Natural killer cell (primary cell): ENCODE data around the gene STAB2. TPM values are rescaled to one million over a fixed set of nuclear protein-coding genes. Genes with fewer than 3 reads are reported as not detected.

ENCODE experiments used
- ATAC-seq, 3 donors: fragments of 150-1000 bp in 2 of 3; fragments of 200-7000 bp in 1 of 3; cut with Tn5 transposase; 1 replicate in 1 of 3; 2 replicates in 2 of 3; pipeline ENCODE4 v1.10.0; 2021; ENCODE audit warnings: mild to moderate bottlenecking in 2 of 3, moderate library complexity in 2 of 3
- DNase-seq, 2 donors: peaks; one replicate each; pipeline versions ENCODE4 v3.0.0 to v3.0.0-alpha.2; 2013 to 2021; ENCODE audit warnings: mixed read lengths in 1 of 2
- H3K27ac ChIP-seq: one replicate; pipeline ENCODE4 v1.5.1; 2013; ENCODE audit warnings: mild to moderate bottlenecking, low read length
- H3K27me3 ChIP-seq: one replicate; pipeline ENCODE4 v1.6.1; 2013; ENCODE audit warnings: low read length; ENCODE audit not compliant: control insufficient read depth, insufficient read depth
- H3K36me3 ChIP-seq: one replicate; pipeline ENCODE4 v1.6.1; 2013; ENCODE audit warnings: low read length; ENCODE audit not compliant: control insufficient read depth, insufficient read depth
- H3K4me1 ChIP-seq: one replicate; pipeline ENCODE4 v1.6.1; 2013; ENCODE audit warnings: low read length; ENCODE audit not compliant: control insufficient read depth, insufficient read depth
- H3K4me3 ChIP-seq: one replicate; pipeline ENCODE4 v1.5.1; 2013; ENCODE audit warnings: low read length
- H3K9me3 ChIP-seq: one replicate; pipeline ENCODE4 v1.6.1; 2013; ENCODE audit warnings: low read length; ENCODE audit not compliant: control insufficient read depth, insufficient read depth
- H3K27ac Mint-ChIP-seq, 2 donors: one replicate each; pipeline ENCODE4 v1.8.0; 2022; ENCODE audit warnings: mild to moderate bottlenecking in 2 of 2, mixed read lengths in 2 of 2, moderate library complexity in 1 of 2
- H3K27me3 Mint-ChIP-seq, 2 donors: one replicate each; pipeline ENCODE4 v1.8.0; 2022; ENCODE audit warnings: low read depth in 2 of 2, mixed read lengths in 2 of 2
- H3K36me3 Mint-ChIP-seq: one replicate; pipeline ENCODE4 v1.8.0; 2022; ENCODE audit warnings: mixed read lengths
- H3K4me1 Mint-ChIP-seq, 2 donors: one replicate each; pipeline ENCODE4 v1.8.0; 2022; ENCODE audit warnings: mixed read lengths in 2 of 2
- H3K4me3 Mint-ChIP-seq: one replicate; pipeline ENCODE4 v1.8.0; 2022; ENCODE audit warnings: mild to moderate bottlenecking, moderate library complexity, mixed read lengths
- H3K9me3 Mint-ChIP-seq, 2 donors: one replicate each; pipeline ENCODE4 v1.8.0; 2022; ENCODE audit warnings: mixed read lengths in 2 of 2
- WGBS: methylation state at CpG from one replicate; pipeline ENCODE4 v1.1.7; 2013; ENCODE audit warnings: missing lambda C conversion rate; ENCODE audit not compliant: insufficient coverage; 5-methylcytosine and 5-hydroxymethylcytosine counted together
- intact Hi-C: fragments of 100-400 bp; cut with micrococcal nuclease; formaldehyde crosslinking; loops from one replicate; pipeline ENCODE4 v1.14.2; 2022
- total RNA-seq, 4 donors: library from RNA; stranded (reverse); fragments of 120-200 nt in 1 of 4; gene quantifications; one replicate each; pipeline versions ENCODE4 v1.2.3 to v1.2.4, GENCODE V29; 2013 to 2022
- TF ChIP-seq, protein P1 (sequence below): fragments of 200-600 bp; IDR thresholded peaks from one replicate; pipeline ENCODE4 v1.8.0; 2022; ENCODE audit warnings: antibody characterized with exemption

Gene STAB2
- total RNA-seq, 3 donors from 2014 or later (not counting 1 experiment from before 2014, with no cell fraction given), result not detected

DNA sequence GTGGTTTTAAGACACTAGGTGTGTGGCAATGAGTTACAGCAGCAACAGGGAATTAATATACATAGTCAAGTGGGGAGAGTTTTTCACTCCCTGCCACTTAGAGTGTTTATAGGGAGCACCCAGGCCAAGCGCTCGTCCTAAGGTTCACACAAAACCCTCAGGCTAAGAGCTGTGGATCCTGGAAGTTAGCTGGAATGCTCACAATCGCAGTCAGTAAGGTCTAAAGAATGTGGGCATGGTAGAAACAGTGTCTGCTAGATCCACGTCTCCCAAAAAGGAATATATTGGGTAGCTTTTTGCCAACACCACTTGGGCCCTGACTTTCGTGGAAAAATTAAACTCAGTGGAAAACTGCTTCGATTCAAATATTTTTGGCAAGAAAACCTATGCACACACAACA lies 36.6 kb downstream of the STAB2 start:
- ATAC-seq (no peak), DNase-seq (no peak)
- 83% methylated on average over 6 of the region's 6 CpGs for WGBS
- Histone ChIP-seq H3K9me3 (no peaks in the 10 kb centered on the region), H3K27ac (no peak overlapping the region), H3K4me3 (no peak overlapping the region), H3K27me3 (no peaks in the 10 kb centered on the region), H3K36me3 (no peaks in the 10 kb centered on the region), H3K4me1 (no peaks in the 10 kb centered on the region)
- Mint-ChIP-seq H3K9me3 (no peaks in the 10 kb centered on the region), H3K27me3 (peaks cover 0 to 2% of the 10 kb centered on the region in 2 donors), H3K4me3 (no peak overlapping the region), H3K36me3 (no peaks in the 10 kb centered on the region), H3K4me1 (no peaks in the 10 kb centered on the region), H3K27ac (no peak overlapping the region)
- TF ChIP-seq, protein P1, sequence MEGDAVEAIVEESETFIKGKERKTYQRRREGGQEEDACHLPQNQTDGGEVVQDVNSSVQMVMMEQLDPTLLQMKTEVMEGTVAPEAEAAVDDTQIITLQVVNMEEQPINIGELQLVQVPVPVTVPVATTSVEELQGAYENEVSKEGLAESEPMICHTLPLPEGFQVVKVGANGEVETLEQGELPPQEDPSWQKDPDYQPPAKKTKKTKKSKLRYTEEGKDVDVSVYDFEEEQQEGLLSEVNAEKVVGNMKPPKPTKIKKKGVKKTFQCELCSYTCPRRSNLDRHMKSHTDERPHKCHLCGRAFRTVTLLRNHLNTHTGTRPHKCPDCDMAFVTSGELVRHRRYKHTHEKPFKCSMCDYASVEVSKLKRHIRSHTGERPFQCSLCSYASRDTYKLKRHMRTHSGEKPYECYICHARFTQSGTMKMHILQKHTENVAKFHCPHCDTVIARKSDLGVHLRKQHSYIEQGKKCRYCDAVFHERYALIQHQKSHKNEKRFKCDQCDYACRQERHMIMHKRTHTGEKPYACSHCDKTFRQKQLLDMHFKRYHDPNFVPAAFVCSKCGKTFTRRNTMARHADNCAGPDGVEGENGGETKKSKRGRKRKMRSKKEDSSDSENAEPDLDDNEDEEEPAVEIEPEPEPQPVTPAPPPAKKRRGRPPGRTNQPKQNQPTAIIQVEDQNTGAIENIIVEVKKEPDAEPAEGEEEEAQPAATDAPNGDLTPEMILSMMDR, result no peak
- intact Hi-C loops, result no loop called here

DNA sequence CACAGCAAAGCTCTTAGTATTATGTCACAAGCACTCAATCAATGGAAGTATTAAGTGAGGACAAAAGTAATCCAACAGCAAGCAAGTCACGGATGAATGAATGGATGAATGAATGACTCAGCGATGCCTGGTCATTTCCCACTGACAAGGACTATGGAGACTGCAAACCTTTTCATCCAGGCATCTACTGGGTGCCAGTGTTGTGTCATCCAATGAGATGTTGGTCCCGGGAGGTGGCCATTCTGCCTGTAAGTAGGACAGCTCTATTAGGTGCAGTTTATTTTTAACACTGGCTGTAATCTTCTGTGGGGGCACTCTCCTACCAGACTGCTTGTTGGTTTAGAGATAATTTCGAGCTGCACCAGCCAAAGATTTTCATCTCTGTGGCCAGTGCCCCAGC lies 39.4 kb downstream of the STAB2 start:
- no peaks in the 10 kb centered on the region for H3K9me3 Mint-ChIP-seq
- WGBS, result 62% methylated on average over 4 of the region's 4 CpGs
- H3K4me1 ChIP-seq, result no peaks in the 10 kb centered on the region
- no peaks in the 10 kb centered on the region for H3K36me3 ChIP-seq
- H3K9me3 ChIP-seq, result no peaks in the 10 kb centered on the region
- H3K27ac ChIP-seq, result no peak overlapping the region
- intact Hi-C loops, result no loop called here
- no peaks in the 10 kb centered on the region for H3K36me3 Mint-ChIP-seq
- H3K4me3 Mint-ChIP-seq, result no peak overlapping the region
- H3K27me3 ChIP-seq, result no peaks in the 10 kb centered on the region
- DNase-seq, result no peak
- no peak overlapping the region for H3K27ac Mint-ChIP-seq
- no peaks in the 10 kb centered on the region for H3K4me1 Mint-ChIP-seq
- no peak overlapping the region for H3K4me3 ChIP-seq
- no peak for ATAC-seq
- H3K27me3 Mint-ChIP-seq, result no peaks in the 10 kb centered on the region
- TF ChIP-seq, protein P1, result no peak

DNA sequence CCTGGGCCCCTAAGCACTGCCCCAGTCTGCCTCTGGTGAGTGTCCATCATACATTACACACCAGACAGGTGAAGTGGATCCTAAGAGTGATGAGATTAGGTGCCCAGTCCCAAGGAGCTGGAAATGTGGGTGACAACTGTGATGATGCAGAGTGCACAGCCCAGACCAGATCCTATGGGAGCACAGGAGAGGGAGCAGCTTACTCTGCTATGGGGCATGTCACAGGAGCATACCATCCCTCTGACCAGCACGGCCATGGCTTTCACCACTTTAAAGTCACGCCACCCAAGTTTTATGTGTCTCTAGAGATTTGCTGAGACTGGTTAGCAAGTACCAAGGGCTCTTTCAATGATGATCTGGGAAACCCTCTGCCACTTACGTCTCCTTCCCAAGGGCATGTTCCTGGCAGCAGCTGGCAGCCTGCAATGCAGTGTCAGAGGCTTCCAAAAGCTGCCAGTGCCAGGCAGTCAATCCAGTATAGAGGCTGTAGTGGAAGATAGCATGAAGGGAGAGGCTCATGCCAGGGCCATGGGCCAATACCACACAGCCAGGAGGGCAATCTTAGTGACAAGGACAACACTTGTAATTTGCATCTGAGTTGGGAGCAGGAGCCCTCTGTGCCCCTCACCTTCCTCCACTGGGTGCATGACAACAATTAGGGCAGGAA lies 40.2 kb downstream of the STAB2 start:
- intact Hi-C loops, result no loop called here
- Mint-ChIP-seq H3K4me1 (no peaks in the 10 kb centered on the region), H3K4me3 (no peak overlapping the region), H3K9me3 (no peaks in the 10 kb centered on the region), H3K36me3 (no peaks in the 10 kb centered on the region), H3K27me3 (no peaks in the 10 kb centered on the region), H3K27ac (no peak overlapping the region)
- 88% methylated on average over 3 of the region's 3 CpGs for WGBS
- H3K36me3 ChIP-seq, result no peaks in the 10 kb centered on the region
- TF ChIP-seq, protein P1, result no peak
- no peaks in the 10 kb centered on the region for H3K27me3 ChIP-seq
- peaks cover 1% of the 10 kb centered on the region for H3K9me3 ChIP-seq
- H3K4me3 ChIP-seq, result no peak overlapping the region
- DNase-seq, result no peak
- ATAC-seq, result no peak
- no peaks in the 10 kb centered on the region for H3K4me1 ChIP-seq
- no peak overlapping the region for H3K27ac ChIP-seq
